Loucy (cell line): ENCODE results near the gene KNDC1.

ENCODE experiments used
- H2AFZ ChIP-seq: fragments of 200-600 bp; sonication (generic); 2 replicates; pipeline ENCODE4 v1.6.0; 2016; ENCODE audit warnings: antibody characterized with exemption, mild to moderate bottlenecking, low read length, moderate library complexity
- H3F3A ChIP-seq: fragments of 200-600 bp; 2 replicates; pipeline ENCODE4 v1.6.0; 2016; ENCODE audit warnings: antibody characterized with exemption, low read depth, mild to moderate bottlenecking
- H3K27me3 ChIP-seq: fragments of 200-600 bp; sonication (generic); 2 replicates; pipeline ENCODE4 v1.6.1; 2014; ENCODE audit warnings: low read length, mild to moderate bottlenecking; ENCODE audit not compliant: insufficient read depth, poor library complexity, severe bottlenecking
- H3K36me3 ChIP-seq: fragments of 200-600 bp; sonication (generic); 2 replicates; pipeline ENCODE4 v1.6.1; 2016; ENCODE audit warnings: low read length; ENCODE audit not compliant: insufficient read depth
- H3K4me1 ChIP-seq: fragments of 200-600 bp; sonication (generic); 2 replicates; pipeline ENCODE4 v1.5.1; 2014; ENCODE audit warnings: low read length, mild to moderate bottlenecking; ENCODE audit not compliant: insufficient read depth, poor library complexity, severe bottlenecking
- H3K4me2 ChIP-seq: fragments of 200-600 bp; sonication (generic); 2 replicates; pipeline ENCODE4 v1.6.0; 2014; ENCODE audit warnings: antibody characterized with exemption, low read length, low read depth, mild to moderate bottlenecking; ENCODE audit not compliant: poor library complexity, severe bottlenecking
- H3K4me3 ChIP-seq: fragments of 200-600 bp; sonication (generic); 2 replicates; pipeline ENCODE4 v1.5.1; 2014; ENCODE audit warnings: low read length, mild to moderate bottlenecking, mixed read lengths; ENCODE audit not compliant: poor library complexity, severe bottlenecking
- H3K79me2 ChIP-seq: fragments of 200-600 bp; sonication (generic); 2 replicates; pipeline ENCODE4 v1.6.1; 2014; ENCODE audit warnings: low read length; ENCODE audit not compliant: insufficient read depth
- H3K9ac ChIP-seq: fragments of 200-600 bp; sonication (generic); 2 replicates; pipeline ENCODE4 v1.6.0; 2014; ENCODE audit warnings: mild to moderate bottlenecking, low read depth, low read length, moderate library complexity; ENCODE audit not compliant: poor library complexity, severe bottlenecking
- H3K9me2 ChIP-seq: fragments of 200-600 bp; sonication (generic); replicated peaks from 2 replicates; pipeline ENCODE4 v1.6.1; 2016; ENCODE audit warnings: low read depth, low read length, mixed read lengths
- H3K9me3 ChIP-seq: fragments of 200-600 bp; sonication (generic); 2 replicates; pipeline ENCODE4 v1.6.1; 2014; ENCODE audit warnings: mild to moderate bottlenecking, antibody characterized with exemption, low read length, low read depth; ENCODE audit not compliant: insufficient read depth
- H4K20me1 ChIP-seq: fragments of 200-600 bp; sonication (generic); 2 replicates; pipeline ENCODE4 v1.6.0; 2014; ENCODE audit warnings: antibody characterized with exemption, low read length, mild to moderate bottlenecking; ENCODE audit not compliant: insufficient read depth, poor library complexity, severe bottlenecking
- EZH2phosphoT487 ChIP-seq: fragments of 200-600 bp; IDR thresholded peaks from 2 replicates; pipeline ENCODE4 v1.6.1; 2018; ENCODE audit warnings: antibody characterized with exemption, mild to moderate bottlenecking, moderate library complexity, borderline replicate concordance
- TF ChIP-seq, protein P1 (sequence below): fragments of 200-600 bp; sonication (generic); conservative IDR thresholded peaks from 2 replicates; pipeline ENCODE4 v1.5.1; 2014; ENCODE audit warnings: mild to moderate bottlenecking, antibody characterized with exemption, low read length

The KNDC1 gene

GRCh38 chr10:133247681-133248333 is 87.8 kb downstream of the KNDC1 start:
- H3K27me3 ChIP-seq = no peaks in the 10 kb centered on the region
- H2AFZ ChIP-seq = no peak overlapping the region
- no peaks in the 10 kb centered on the region for H3K9me2 ChIP-seq
- H3K4me2 ChIP-seq = no peak overlapping the region
- H3K9ac ChIP-seq = no peak overlapping the region
- H4K20me1 ChIP-seq = no peaks in the 10 kb centered on the region
- no peaks in the 10 kb centered on the region for H3K36me3 ChIP-seq
- H3K79me2 ChIP-seq = no peaks in the 10 kb centered on the region
- no peak overlapping the region for H3K4me3 ChIP-seq
- H3K9me3 ChIP-seq = no peaks in the 10 kb centered on the region
- TF ChIP-seq, protein P1, sequence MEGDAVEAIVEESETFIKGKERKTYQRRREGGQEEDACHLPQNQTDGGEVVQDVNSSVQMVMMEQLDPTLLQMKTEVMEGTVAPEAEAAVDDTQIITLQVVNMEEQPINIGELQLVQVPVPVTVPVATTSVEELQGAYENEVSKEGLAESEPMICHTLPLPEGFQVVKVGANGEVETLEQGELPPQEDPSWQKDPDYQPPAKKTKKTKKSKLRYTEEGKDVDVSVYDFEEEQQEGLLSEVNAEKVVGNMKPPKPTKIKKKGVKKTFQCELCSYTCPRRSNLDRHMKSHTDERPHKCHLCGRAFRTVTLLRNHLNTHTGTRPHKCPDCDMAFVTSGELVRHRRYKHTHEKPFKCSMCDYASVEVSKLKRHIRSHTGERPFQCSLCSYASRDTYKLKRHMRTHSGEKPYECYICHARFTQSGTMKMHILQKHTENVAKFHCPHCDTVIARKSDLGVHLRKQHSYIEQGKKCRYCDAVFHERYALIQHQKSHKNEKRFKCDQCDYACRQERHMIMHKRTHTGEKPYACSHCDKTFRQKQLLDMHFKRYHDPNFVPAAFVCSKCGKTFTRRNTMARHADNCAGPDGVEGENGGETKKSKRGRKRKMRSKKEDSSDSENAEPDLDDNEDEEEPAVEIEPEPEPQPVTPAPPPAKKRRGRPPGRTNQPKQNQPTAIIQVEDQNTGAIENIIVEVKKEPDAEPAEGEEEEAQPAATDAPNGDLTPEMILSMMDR = no peak
- no peak for TF ChIP-seq EZH2phosphoT487
- H3F3A ChIP-seq = no peaks in the 10 kb centered on the region
- H3K4me1 ChIP-seq = peaks cover 4% of the 10 kb centered on the region

GRCh38 chr10:133248334-133248715 is 88.3 kb downstream of the KNDC1 start:
- Histone ChIP-seq H3K4me1 (peaks cover 4% of the 10 kb centered on the region), H3K36me3 (no peaks in the 10 kb centered on the region), H4K20me1 (no peaks in the 10 kb centered on the region), H3K9ac (no peak overlapping the region), H3K4me2 (no peak overlapping the region), H3K9me3 (no peaks in the 10 kb centered on the region), H3F3A (no peaks in the 10 kb centered on the region), H3K4me3 (no peak overlapping the region), H3K9me2 (no peaks in the 10 kb centered on the region), H3K79me2 (no peaks in the 10 kb centered on the region), H3K27me3 (no peaks in the 10 kb centered on the region), H2AFZ (no peak overlapping the region)
- TF ChIP-seq, protein P1 = no peak
- TF ChIP-seq EZH2phosphoT487 = no peak

DNA sequence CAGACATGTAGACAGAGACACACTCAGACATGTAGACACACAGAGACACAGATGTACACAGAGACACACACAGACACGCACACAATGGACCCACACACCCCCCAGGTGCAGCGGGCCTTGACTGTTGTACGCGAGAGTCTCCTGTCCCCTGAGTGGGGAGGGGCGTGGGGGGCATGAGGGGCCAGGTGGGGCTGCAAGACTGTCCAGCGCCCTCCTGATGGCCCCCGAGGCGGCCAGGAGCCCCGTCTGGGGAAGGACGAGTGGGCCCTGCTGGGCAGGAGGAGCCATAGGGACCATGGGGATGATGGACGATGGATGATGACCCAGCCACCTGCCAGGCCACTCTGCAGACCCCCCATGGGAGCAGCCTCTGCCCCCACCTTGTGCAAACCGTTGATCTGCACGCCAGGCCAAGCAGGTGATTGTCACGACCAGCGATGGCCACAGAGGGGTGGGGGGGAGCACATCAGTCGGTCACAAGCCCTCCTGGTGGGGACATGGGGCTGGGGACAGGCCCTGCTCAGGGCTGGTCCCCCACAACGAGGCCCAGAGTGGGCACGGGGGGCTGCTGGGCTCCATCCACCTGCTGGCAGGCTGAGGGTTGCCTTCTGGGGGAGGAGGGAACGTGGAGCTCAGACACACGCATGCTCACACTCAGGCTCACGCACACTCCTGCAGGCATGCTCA is 89.2 kb downstream of the KNDC1 start:
- no peak overlapping the region for H2AFZ ChIP-seq
- no peak overlapping the region for H3K4me3 ChIP-seq
- H3K9ac ChIP-seq = no peak overlapping the region
- no peaks in the 10 kb centered on the region for H3K36me3 ChIP-seq
- H3F3A ChIP-seq = no peaks in the 10 kb centered on the region
- no peaks in the 10 kb centered on the region for H3K79me2 ChIP-seq
- H3K4me1 ChIP-seq = peaks cover 4% of the 10 kb centered on the region
- no peaks in the 10 kb centered on the region for H4K20me1 ChIP-seq
- H3K9me3 ChIP-seq = no peaks in the 10 kb centered on the region
- no peaks in the 10 kb centered on the region for H3K9me2 ChIP-seq
- TF ChIP-seq EZH2phosphoT487 = no peak
- TF ChIP-seq, protein P1 = no peak; the same call in 1 of the 2 replicates
- H3K27me3 ChIP-seq = no peaks in the 10 kb centered on the region
- H3K4me2 ChIP-seq = no peak overlapping the region
